ENCODE measurements around the gene MRGPRE. TPM values are rescaled to one million over a fixed set of nuclear protein-coding genes. Genes with fewer than 3 reads are reported as not detected.

MRGPRE gene
- total and polyA plus RNA-seq, 2 donors (not counting 1 experiment from before 2014, with no cell fraction given) = not detected

GRCh38 chr11:3215346-3216026 is 16.7 kb downstream of the MRGPRE start:
- H3K4me3 Mint-ChIP-seq = no peak overlapping the region
- H2AFZ ChIP-seq (ENCODE audit: insufficient read depth, low read depth, low read length, poor library complexity, severe bottlenecking) = no peak overlapping the region
- no peak overlapping the region for H3K4me3 ChIP-seq (ENCODE audit: control extremely low read depth in 1 of 5, extremely low read depth in 1 of 5, insufficient read depth in 1 of 5, low read depth in 2 of 5, low read length in 4 of 5)
- intact Hi-C loops (cut with micrococcal nuclease) = no loop called here
- peaks cover 0 to 6% (median 0%) of the 10 kb centered on the region in 4 experiments for H3K27me3 ChIP-seq (replicated peaks in 1 of 4; ENCODE audit: control extremely low read depth in 1 of 4, control insufficient read depth in 3 of 4, insufficient read depth in 4 of 4, low read length in 3 of 4)
- H3K79me2 ChIP-seq (ENCODE audit: control insufficient read depth, insufficient read depth, low read length) = no peaks in the 10 kb centered on the region
- no peaks in the 10 kb centered on the region for H3K36me3 ChIP-seq (replicated peaks in 1 of 2; ENCODE audit: control extremely low read depth in 1 of 2, control insufficient read depth in 1 of 2, extremely low read depth in 1 of 2, insufficient read depth in 2 of 2, low read length in 1 of 2)
- no peaks in the 10 kb centered on the region for H4K20me1 ChIP-seq (ENCODE audit: control insufficient read depth, insufficient read depth, low read length, poor library complexity, severe bottlenecking)
- POLR2A ChIA-PET = no interaction called here
- CTCF ChIA-PET = no interaction called here
- ATAC-seq (ENCODE audit: low read depth) (no peak), DNase-seq (no peak)
- H3K4me1 Mint-ChIP-seq = no peaks in the 10 kb centered on the region
- peaks cover 0 to 2% (median 2%) of the 10 kb centered on the region in 3 donors for H3K9me3 ChIP-seq (ENCODE audit: control extremely low read depth in 1 of 3, control insufficient read depth in 2 of 3, insufficient read depth in 1 of 3, low read length in 2 of 3)
- H3K4me2 ChIP-seq (replicated peaks; ENCODE audit: low read depth, low read length, poor library complexity, severe bottlenecking) = no peak overlapping the region
- 89% methylated on average over 17 of the region's 17 CpGs for WGBS (ENCODE audit: insufficient coverage)
- no peak overlapping the region for H3K27ac Mint-ChIP-seq
- no peaks in the 10 kb centered on the region for H3K4me1 ChIP-seq (ENCODE audit: control insufficient read depth in 2 of 2, insufficient read depth in 2 of 2, low read length in 2 of 2)
- no peak overlapping the region for H3K27ac ChIP-seq (ENCODE audit: low read length in 2 of 2)
- no peak overlapping the region for H3K9ac ChIP-seq (ENCODE audit: low read length)
- peaks cover 3% of the 10 kb centered on the region for H3K9me3 Mint-ChIP-seq (ENCODE audit: insufficient read depth)
- TF ChIP-seq CTCF (IDR thresholded peaks at IDR 0.05) (no peak), EZH2 (IDR thresholded peaks at IDR 0.05; ENCODE audit: borderline replicate concordance, insufficient read depth, low read depth, low read length, poor library complexity, severe bottlenecking) (no peak)
- peaks cover 28% of the 10 kb centered on the region for H3K27me3 Mint-ChIP-seq

- POLR2A ChIA-PET = no interaction called here
- Histone ChIP-seq H4K20me1 (ENCODE audit: control insufficient read depth, insufficient read depth, low read length, poor library complexity, severe bottlenecking) (no peaks in the 10 kb centered on the region), H3K4me1 (ENCODE audit: control insufficient read depth in 2 of 2, insufficient read depth in 2 of 2, low read length in 2 of 2) (no peaks in the 10 kb centered on the region), H3K4me3 (ENCODE audit: control extremely low read depth in 1 of 5, extremely low read depth in 1 of 5, insufficient read depth in 1 of 5, low read depth in 2 of 5, low read length in 4 of 5) (no peak overlapping the region), H3K4me2 (replicated peaks; ENCODE audit: low read depth, low read length, poor library complexity, severe bottlenecking) (no peak overlapping the region), H2AFZ (ENCODE audit: insufficient read depth, low read depth, low read length, poor library complexity, severe bottlenecking) (no peak overlapping the region), H3K79me2 (ENCODE audit: control insufficient read depth, insufficient read depth, low read length) (no peaks in the 10 kb centered on the region), H3K27ac (ENCODE audit: low read length in 2 of 2) (no peak overlapping the region), H3K36me3 (replicated peaks in 1 of 2; ENCODE audit: control extremely low read depth in 1 of 2, control insufficient read depth in 1 of 2, extremely low read depth in 1 of 2, insufficient read depth in 2 of 2, low read length in 1 of 2) (no peaks in the 10 kb centered on the region), H3K9me3 (ENCODE audit: control extremely low read depth in 1 of 3, control insufficient read depth in 2 of 3, insufficient read depth in 1 of 3, low read length in 2 of 3) (peaks cover 0 to 3% (median 2%) of the 10 kb centered on the region in 3 donors), H3K9ac (ENCODE audit: low read length) (no peak overlapping the region), H3K27me3 (replicated peaks in 1 of 4; ENCODE audit: control extremely low read depth in 1 of 4, control insufficient read depth in 3 of 4, insufficient read depth in 4 of 4, low read length in 3 of 4) (peaks cover 0 to 6% (median 0%) of the 10 kb centered on the region in 4 experiments)
- CTCF ChIA-PET = no interaction called here
- no peaks in the 10 kb centered on the region for H3K4me1 Mint-ChIP-seq
- ATAC-seq (ENCODE audit: low read depth) = no peak
- no peak overlapping the region for H3K27ac Mint-ChIP-seq
- no peak for DNase-seq
- intact Hi-C loops (cut with micrococcal nuclease) = no loop called here
- WGBS (ENCODE audit: insufficient coverage) = 85% methylated on average over 4 of the region's 4 CpGs
- peaks cover 27% of the 10 kb centered on the region for H3K27me3 Mint-ChIP-seq
- H3K4me3 Mint-ChIP-seq = no peak overlapping the region
- TF ChIP-seq CTCF (IDR thresholded peaks at IDR 0.05) = no peak
- no peak for TF ChIP-seq EZH2 (IDR thresholded peaks at IDR 0.05; ENCODE audit: borderline replicate concordance, insufficient read depth, low read depth, low read length, poor library complexity, severe bottlenecking)
- H3K9me3 Mint-ChIP-seq (ENCODE audit: insufficient read depth) = peaks cover 3% of the 10 kb centered on the region
Observed at GRCh38 chr11:3214420-3214699, 17.9 kb downstream of the MRGPRE start.

Measured in B cell (primary cell).